Osteoblast (primary cell): ENCODE results near the gene NR3C2. TPM values are rescaled to one million over a fixed set of nuclear protein-coding genes. Genes with fewer than 3 reads are reported as not detected.
"Not testable (repeated sequence)": the region's sequence is repeated elsewhere in the genome, so short reads cannot be mapped to it uniquely, and the experiment has no call there.

Experiments
- DNase-seq: peaks from one replicate; pipeline ENCODE4 v3.0.0; 2011; ENCODE audit warnings: low spot score, mixed read lengths; ENCODE audit not compliant: insufficient read length; ENCODE audit errors: missing footprints
- H2AFZ ChIP-seq: 2 replicates; pipeline ENCODE4 v1.6.0; 2011; ENCODE audit warnings: mild to moderate bottlenecking, low read length
- H3K27ac ChIP-seq: 2 replicates; pipeline ENCODE4 v1.5.1; 2011; ENCODE audit warnings: mild to moderate bottlenecking, low read depth, low read length, moderate library complexity
- H3K27me3 ChIP-seq: 2 replicates; pipeline ENCODE4 v1.6.0; 2012; ENCODE audit warnings: mild to moderate bottlenecking, control low read depth, inconsistent platforms, low read length, moderate library complexity; ENCODE audit not compliant: insufficient read depth
- H3K36me3 ChIP-seq: 2 replicates; pipeline ENCODE4 v1.5.1; 2011; ENCODE audit warnings: mild to moderate bottlenecking, low read length, control low read depth, moderate library complexity; ENCODE audit not compliant: insufficient read depth
- H3K4me1 ChIP-seq: 2 replicates; pipeline ENCODE4 v1.5.1; 2011; ENCODE audit warnings: mild to moderate bottlenecking, low read length, control low read depth, moderate library complexity; ENCODE audit not compliant: insufficient read depth
- H3K4me2 ChIP-seq: 2 replicates; pipeline ENCODE4 v1.6.0; 2011; ENCODE audit warnings: mild to moderate bottlenecking, low read length; ENCODE audit not compliant: insufficient read depth
- H3K4me3 ChIP-seq: fragments of 200-600 bp; sonication (generic); 3 replicates; pipeline ENCODE4 v1.5.1; 2012; ENCODE audit warnings: mild to moderate bottlenecking, low read length, inconsistent platforms; ENCODE audit not compliant: insufficient read depth
- H3K79me2 ChIP-seq: 2 replicates; pipeline ENCODE4 v1.6.0; 2012; ENCODE audit warnings: mild to moderate bottlenecking, low read length, control low read depth, inconsistent platforms; ENCODE audit not compliant: insufficient read depth
- H3K9me3 ChIP-seq: 2 replicates; pipeline ENCODE4 v1.5.1; 2011; ENCODE audit warnings: low read depth, low read length, control low read depth
- H4K20me1 ChIP-seq: 2 replicates; pipeline ENCODE4 v1.6.0; 2012; ENCODE audit warnings: mild to moderate bottlenecking, low read length, control low read depth; ENCODE audit not compliant: insufficient read depth
- total RNA-seq: library from RNA; depleted of rRNA; stranded (reverse); fragments of >200 nt; gene quantifications from 2 replicates; pipeline ENCODE4 v1.2.3, GENCODE V29; 2012
- TF ChIP-seq, protein P1 (sequence below): IDR thresholded peaks from 2 replicates; pipeline ENCODE4 v1.5.1; 2011; ENCODE audit warnings: mild to moderate bottlenecking, low read depth, low read length, moderate library complexity; ENCODE audit errors: extremely low read depth

NR3C2 gene
- total RNA-seq, 1 donor, result 0.72 TPM

DNA sequence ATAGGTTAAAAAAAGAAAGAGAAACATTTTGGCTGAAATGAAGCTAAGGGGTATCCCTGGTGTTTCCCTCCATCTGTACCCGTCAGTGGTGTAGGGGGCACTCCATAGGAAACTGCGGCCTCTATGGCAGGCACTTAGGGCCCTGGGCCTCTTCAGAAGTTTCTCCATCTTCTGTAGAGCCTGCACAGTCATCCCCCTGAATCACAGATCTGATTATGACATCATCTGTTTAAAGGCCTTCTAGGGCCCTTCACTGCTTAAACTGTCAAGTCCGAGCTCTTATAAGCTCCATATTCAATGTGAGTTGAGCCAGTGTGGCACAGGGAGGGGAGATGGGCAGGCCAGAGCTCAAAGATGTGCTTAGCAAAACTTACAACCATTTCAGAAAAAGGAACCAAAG is 241.3 kb downstream of the NR3C2 start:
- Histone ChIP-seq H3K79me2 (no peaks in the 10 kb centered on the region), H2AFZ (no peak overlapping the region), H3K4me2 (no peak overlapping the region), H3K27ac (no peak overlapping the region), H4K20me1 (no peaks in the 10 kb centered on the region), H3K36me3 (no peaks in the 10 kb centered on the region), H3K9me3 (no peaks in the 10 kb centered on the region), H3K27me3 (no peaks in the 10 kb centered on the region), H3K4me3 (no peak overlapping the region), H3K4me1 (no peaks in the 10 kb centered on the region)
- no peak for DNase-seq
- TF ChIP-seq, protein P1, sequence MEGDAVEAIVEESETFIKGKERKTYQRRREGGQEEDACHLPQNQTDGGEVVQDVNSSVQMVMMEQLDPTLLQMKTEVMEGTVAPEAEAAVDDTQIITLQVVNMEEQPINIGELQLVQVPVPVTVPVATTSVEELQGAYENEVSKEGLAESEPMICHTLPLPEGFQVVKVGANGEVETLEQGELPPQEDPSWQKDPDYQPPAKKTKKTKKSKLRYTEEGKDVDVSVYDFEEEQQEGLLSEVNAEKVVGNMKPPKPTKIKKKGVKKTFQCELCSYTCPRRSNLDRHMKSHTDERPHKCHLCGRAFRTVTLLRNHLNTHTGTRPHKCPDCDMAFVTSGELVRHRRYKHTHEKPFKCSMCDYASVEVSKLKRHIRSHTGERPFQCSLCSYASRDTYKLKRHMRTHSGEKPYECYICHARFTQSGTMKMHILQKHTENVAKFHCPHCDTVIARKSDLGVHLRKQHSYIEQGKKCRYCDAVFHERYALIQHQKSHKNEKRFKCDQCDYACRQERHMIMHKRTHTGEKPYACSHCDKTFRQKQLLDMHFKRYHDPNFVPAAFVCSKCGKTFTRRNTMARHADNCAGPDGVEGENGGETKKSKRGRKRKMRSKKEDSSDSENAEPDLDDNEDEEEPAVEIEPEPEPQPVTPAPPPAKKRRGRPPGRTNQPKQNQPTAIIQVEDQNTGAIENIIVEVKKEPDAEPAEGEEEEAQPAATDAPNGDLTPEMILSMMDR, result no peak

DNA sequence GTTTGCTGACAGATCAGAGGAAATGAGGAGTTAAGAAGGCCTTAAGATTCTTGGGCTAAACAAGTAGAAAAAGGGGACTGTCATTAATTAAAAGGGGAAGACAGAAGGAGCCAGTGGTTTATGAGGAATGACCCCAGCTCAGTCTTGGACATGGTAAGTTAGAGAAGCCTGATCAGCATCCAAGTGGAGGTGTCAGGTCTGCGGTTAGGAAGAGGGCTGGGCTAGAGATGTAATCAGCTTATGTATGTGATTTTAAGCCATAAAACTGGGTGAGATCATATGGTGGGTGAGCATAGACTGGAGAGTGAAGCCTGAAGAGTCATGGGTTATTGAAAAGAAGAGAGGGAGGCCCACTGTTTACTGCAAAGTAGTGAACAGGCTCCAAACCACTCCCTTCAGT is 246.1 kb downstream of the NR3C2 start:
- no peak overlapping the region for H3K4me3 ChIP-seq
- no peak overlapping the region for H2AFZ ChIP-seq
- H3K4me1 ChIP-seq, result no peaks in the 10 kb centered on the region
- H4K20me1 ChIP-seq, result no peaks in the 10 kb centered on the region
- TF ChIP-seq, protein P1, result no peak
- H3K4me2 ChIP-seq, result no peak overlapping the region
- no peaks in the 10 kb centered on the region for H3K27me3 ChIP-seq
- DNase-seq, result no peak
- no peaks in the 10 kb centered on the region for H3K9me3 ChIP-seq
- H3K79me2 ChIP-seq, result no peaks in the 10 kb centered on the region
- no peak overlapping the region for H3K27ac ChIP-seq
- H3K36me3 ChIP-seq, result no peaks in the 10 kb centered on the region

DNA sequence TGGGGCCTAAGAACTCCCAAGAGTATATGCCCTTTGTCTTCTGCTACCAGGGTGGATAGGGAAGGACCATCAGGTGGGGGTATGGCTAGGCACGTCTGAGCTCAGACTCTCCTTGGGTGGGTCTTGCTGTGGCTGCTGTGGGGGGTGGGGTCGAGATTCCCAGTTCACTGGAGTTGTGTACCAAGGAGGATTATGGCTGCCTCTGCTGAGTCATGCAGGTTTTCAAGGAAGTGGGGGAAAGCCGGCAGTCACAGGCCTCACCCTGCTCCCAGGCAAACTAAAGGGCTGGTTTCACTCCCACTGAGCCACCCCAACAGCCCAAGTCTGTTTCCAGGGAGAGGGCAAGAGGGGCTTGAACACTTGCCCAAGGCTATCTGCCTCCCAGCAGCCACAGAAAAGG is 249.7 kb downstream of the NR3C2 start:
- no peak overlapping the region for H3K27ac ChIP-seq
- no peaks in the 10 kb centered on the region for H4K20me1 ChIP-seq
- no peak overlapping the region for H2AFZ ChIP-seq
- H3K36me3 ChIP-seq, result no peaks in the 10 kb centered on the region
- DNase-seq, result no peak
- no peaks in the 10 kb centered on the region for H3K27me3 ChIP-seq
- no peak overlapping the region for H3K4me3 ChIP-seq
- no peaks in the 10 kb centered on the region for H3K79me2 ChIP-seq
- no peaks in the 10 kb centered on the region for H3K9me3 ChIP-seq
- no peak overlapping the region for H3K4me2 ChIP-seq
- no peaks in the 10 kb centered on the region for H3K4me1 ChIP-seq
- TF ChIP-seq, protein P1, result no peak

DNA sequence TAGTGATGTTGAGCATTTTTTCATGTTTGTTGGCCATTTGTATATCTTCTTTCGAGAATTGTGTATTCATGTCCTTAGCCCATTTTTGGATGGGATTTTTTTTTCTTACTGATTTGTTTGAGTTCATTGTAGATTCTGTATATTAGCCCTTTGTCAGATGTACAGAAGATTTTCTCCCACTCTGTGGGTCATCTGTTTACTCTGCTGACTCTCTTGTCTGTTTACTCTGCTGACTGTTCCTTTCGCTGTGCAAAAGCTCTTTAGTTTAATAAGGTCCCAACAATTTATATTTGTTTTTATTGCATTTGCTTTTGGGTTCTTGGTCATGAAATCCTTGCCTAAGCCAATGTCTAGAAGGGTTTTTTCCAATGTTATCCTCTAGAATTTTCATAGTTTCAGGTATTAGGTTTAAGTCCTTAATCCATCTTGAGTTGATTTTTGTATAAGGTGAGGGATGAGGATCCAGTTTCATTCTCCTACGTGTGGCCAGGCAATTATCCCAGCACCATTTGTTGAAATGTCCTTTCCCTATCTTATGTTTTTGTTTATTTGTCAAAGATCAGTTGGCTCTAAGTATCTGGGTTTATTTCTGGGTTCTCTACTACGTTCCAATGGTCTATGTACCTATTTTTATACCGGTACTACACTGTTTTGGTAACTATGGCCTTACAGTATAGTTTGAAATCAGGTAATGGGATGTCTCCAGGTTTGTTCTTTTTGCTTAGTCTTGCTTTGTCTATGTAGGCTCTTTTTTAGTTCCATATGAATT is 254.6 kb downstream of the NR3C2 start:
- not testable (repeated sequence) for H3K36me3 ChIP-seq, H3K27ac ChIP-seq, H3K79me2 ChIP-seq, H3K4me2 ChIP-seq, H4K20me1 ChIP-seq, H3K4me3 ChIP-seq, DNase-seq, H2AFZ ChIP-seq, H3K9me3 ChIP-seq, H3K27me3 ChIP-seq, H3K4me1 ChIP-seq
